ENCODE measurements around the gene DNAJB13.

Gene DNAJB13

GRCh38 chr11:74007691-74008372 is 57.0 kb downstream of the DNAJB13 start:
- DNase-seq (no peak), ATAC-seq (no peak)
- H3K4me1 Mint-ChIP-seq, result peaks cover 84% of the 10 kb centered on the region
- no peaks in the 10 kb centered on the region for H3K9me3 Mint-ChIP-seq
- H3K27ac Mint-ChIP-seq, result peak overlapping the region; percentile 39
- H3K4me3 Mint-ChIP-seq, result no peak overlapping the region
- H3K27me3 Mint-ChIP-seq, result no peaks in the 10 kb centered on the region
- H3K36me3 Mint-ChIP-seq (ENCODE audit: low read depth), result peaks cover 17% of the 10 kb centered on the region

- peak within 1 kb of the TSS; percentile 98 for H3K27ac Mint-ChIP-seq
- H3K4me3 Mint-ChIP-seq, result peak within 1 kb of the TSS; percentile 26
- ATAC-seq (no peak), DNase-seq (no peak)
- peaks cover 16% of the 10 kb centered on the region for H3K36me3 Mint-ChIP-seq (ENCODE audit: low read depth)
- peaks cover 90% of the 10 kb centered on the region for H3K4me1 Mint-ChIP-seq
- H3K27me3 Mint-ChIP-seq, result no peaks in the 10 kb centered on the region
- no peaks in the 10 kb centered on the region for H3K9me3 Mint-ChIP-seq
These were observed 57.8 kb downstream of the DNAJB13 start, which contains the start of gene UCP3 for GRCh38 chr11:74008373-74009229. TSS of gene UCP3 (minus strand) at chr11:74009085. CDS start at chr11:74007042, 2,043 bp downstream.

GRCh38 chr11:74009230-74009547 is 58.4 kb downstream of the DNAJB13 start:
- peak overlapping the region; percentile 26 for H3K4me3 Mint-ChIP-seq
- H3K4me1 Mint-ChIP-seq, result peaks cover 91% of the 10 kb centered on the region
- ATAC-seq (no peak), DNase-seq (no peak)
- H3K36me3 Mint-ChIP-seq (ENCODE audit: low read depth), result peaks cover 19% of the 10 kb centered on the region
- peak overlapping the region; percentile 83 for H3K27ac Mint-ChIP-seq
- H3K9me3 Mint-ChIP-seq, result no peaks in the 10 kb centered on the region
- H3K27me3 Mint-ChIP-seq, result no peaks in the 10 kb centered on the region

DNA sequence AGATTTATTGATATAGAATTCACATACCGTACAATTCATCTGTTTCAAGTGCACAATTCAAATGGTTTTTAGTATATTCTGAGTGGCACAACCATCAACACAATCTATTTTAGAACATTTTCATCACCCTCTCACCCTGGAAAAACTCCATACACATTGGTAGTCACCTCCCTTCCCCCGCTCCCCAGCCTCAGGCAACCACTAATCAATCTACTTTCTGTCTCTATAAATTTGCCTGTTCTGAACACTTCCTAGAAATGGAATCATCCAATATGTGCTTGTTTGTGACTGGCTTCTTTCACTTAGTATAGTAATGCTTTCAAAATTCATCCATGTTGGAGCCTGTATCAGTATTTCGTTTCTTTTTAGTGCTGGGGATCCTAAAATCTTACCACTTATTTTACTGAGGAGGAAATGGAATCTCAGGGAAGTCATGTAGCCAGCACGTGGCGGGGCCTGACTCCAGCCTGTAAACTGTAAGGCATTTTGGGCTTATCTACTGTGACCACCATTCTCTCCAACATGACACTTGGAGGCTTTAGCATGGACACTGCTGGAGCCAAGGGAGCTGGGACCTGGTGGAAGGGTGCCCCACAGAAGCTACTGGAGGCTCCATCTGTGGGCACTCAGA is 59.0 kb downstream of the DNAJB13 start:
- ATAC-seq (no peak), DNase-seq (no peak)
- no peaks in the 10 kb centered on the region for H3K9me3 Mint-ChIP-seq
- no peak overlapping the region for H3K4me3 Mint-ChIP-seq
- H3K27me3 Mint-ChIP-seq, result no peaks in the 10 kb centered on the region
- peaks cover 92% of the 10 kb centered on the region for H3K4me1 Mint-ChIP-seq
- H3K27ac Mint-ChIP-seq, result peak overlapping the region; percentile 98
- H3K36me3 Mint-ChIP-seq (ENCODE audit: low read depth), result peaks cover 24% of the 10 kb centered on the region

- Mint-ChIP-seq H3K27me3 (no peaks in the 10 kb centered on the region), H3K36me3 (ENCODE audit: low read depth) (peaks cover 24% of the 10 kb centered on the region), H3K4me1 (peaks cover 91% of the 10 kb centered on the region), H3K9me3 (no peaks in the 10 kb centered on the region), H3K27ac (peak overlapping the region; percentile 98), H3K4me3 (peak overlapping the region; percentile 52)
- ATAC-seq, result no peak
- DNase-seq, result no peak
These were observed 59.8 kb downstream of the DNAJB13 start for GRCh38 chr11:74010306-74011300.

- H3K4me3 Mint-ChIP-seq, result peak overlapping the region; percentile 52
- DNase-seq, result peak; percentile 64
- no peaks in the 10 kb centered on the region for H3K9me3 Mint-ChIP-seq
- peak overlapping the region; percentile 98 for H3K27ac Mint-ChIP-seq
- ATAC-seq, result peak; percentile 85
- H3K4me1 Mint-ChIP-seq, result peaks cover 91% of the 10 kb centered on the region
- no peaks in the 10 kb centered on the region for H3K27me3 Mint-ChIP-seq
- peaks cover 31% of the 10 kb centered on the region for H3K36me3 Mint-ChIP-seq (ENCODE audit: low read depth)
These were observed 60.7 kb downstream of the DNAJB13 start for GRCh38 chr11:74011360-74012073.

DNA sequence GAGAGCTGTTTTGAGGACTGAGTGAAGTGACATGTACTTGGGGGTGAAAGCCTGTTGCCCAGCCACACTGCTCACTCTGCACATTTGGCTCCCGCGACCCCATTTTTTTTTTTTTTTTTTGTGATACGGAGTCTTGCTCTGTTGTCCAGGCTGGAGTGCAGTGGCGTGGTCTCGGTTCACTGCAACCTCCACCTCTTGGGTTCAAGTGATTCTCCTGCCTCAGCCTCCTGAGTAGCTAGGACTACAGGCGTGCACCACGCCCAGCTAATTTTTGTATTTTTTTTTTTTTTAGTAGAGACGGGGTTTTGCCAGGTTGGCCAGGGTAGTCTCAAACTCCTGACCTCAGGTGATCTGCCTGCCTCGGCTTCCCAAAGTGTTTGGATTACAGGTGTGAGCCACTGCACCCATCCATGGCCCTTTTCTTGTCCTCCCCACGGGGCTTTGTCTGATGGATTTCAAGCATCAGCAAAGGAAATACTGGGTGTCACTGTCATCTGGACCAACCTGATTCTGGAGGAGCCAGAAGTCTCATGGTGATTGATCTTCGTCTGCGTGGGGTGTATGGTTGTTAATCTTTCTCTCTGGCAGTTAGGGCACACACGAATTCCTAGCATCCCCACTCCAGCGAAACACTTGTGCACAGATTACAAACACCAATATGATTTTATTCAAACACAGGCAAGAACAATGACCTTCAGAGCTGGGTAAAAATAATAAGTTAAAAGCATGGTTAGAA is 61.4 kb downstream of the DNAJB13 start:
- no peaks in the 10 kb centered on the region for H3K9me3 Mint-ChIP-seq
- no peaks in the 10 kb centered on the region for H3K27me3 Mint-ChIP-seq
- DNase-seq (no peak), ATAC-seq (no peak)
- H3K27ac Mint-ChIP-seq, result peak overlapping the region; percentile 98
- H3K4me1 Mint-ChIP-seq, result peaks cover 94% of the 10 kb centered on the region
- peak overlapping the region; percentile 52 for H3K4me3 Mint-ChIP-seq
- H3K36me3 Mint-ChIP-seq (ENCODE audit: low read depth), result peaks cover 38% of the 10 kb centered on the region

- ATAC-seq (no peak), DNase-seq (no peak)
- Mint-ChIP-seq H3K36me3 (ENCODE audit: low read depth) (peaks cover 45% of the 10 kb centered on the region), H3K4me1 (peaks cover 88% of the 10 kb centered on the region), H3K27me3 (no peaks in the 10 kb centered on the region), H3K27ac (no peak overlapping the region), H3K4me3 (no peak overlapping the region), H3K9me3 (no peaks in the 10 kb centered on the region)
These were observed 62.3 kb downstream of the DNAJB13 start for GRCh38 chr11:74013141-74013540.

DNA sequence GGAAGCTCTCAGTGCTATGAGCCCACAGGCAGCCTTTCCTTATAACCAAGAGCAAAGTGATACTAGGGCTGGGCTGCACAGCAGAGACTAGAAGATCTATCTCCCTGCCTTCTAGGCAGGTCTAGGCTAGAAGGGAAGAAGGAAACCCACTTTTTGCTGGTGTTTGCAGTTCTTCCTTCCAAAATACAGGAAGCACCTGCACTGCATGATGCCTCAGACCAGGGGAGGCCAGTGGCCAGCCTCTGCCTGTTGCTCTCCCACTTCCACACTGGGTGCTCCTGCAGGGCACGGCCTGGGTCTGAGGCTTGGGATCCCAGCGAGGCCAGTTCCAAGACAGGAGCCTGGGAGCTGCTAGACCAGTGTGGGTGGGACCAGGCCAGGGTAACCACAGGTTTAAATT is 64.1 kb downstream of the DNAJB13 start:
- Mint-ChIP-seq H3K4me3 (no peak overlapping the region), H3K27me3 (no peaks in the 10 kb centered on the region), H3K9me3 (no peaks in the 10 kb centered on the region), H3K27ac (no peak overlapping the region), H3K4me1 (peaks cover 72% of the 10 kb centered on the region), H3K36me3 (ENCODE audit: low read depth) (peaks cover 45% of the 10 kb centered on the region)
- DNase-seq (no peak), ATAC-seq (no peak)

GRCh38 chr11:74015919-74016684 is 65.3 kb downstream of the DNAJB13 start:
- Mint-ChIP-seq H3K27ac (peak overlapping the region; percentile 66), H3K9me3 (no peaks in the 10 kb centered on the region), H3K4me3 (no peak overlapping the region), H3K36me3 (ENCODE audit: low read depth) (peaks cover 43% of the 10 kb centered on the region), H3K4me1 (peaks cover 60% of the 10 kb centered on the region), H3K27me3 (no peaks in the 10 kb centered on the region)
- ATAC-seq, result no peak
- DNase-seq, result no peak

DNA sequence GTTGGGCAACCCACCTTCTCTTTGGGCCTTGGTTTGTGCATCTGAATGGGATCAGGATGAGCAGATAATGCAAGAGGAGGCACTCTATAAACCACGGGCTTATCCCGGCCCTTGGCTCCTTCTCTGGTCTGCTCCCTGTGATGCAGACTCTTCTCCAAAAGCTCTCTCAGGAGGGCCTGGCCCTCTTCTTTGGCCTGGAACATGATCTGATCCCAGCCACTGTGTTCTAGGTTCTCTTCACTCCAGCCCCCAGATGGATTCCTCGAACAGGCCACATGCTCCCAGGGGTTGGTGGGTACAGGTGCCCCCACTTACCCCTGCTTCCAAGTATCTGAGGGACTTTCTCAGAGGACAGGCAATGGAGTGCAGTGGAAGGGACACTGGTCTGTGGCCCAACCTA is 66.8 kb downstream of the DNAJB13 start:
- Mint-ChIP-seq H3K36me3 (ENCODE audit: low read depth) (peaks cover 34% of the 10 kb centered on the region), H3K4me3 (no peak overlapping the region), H3K27ac (no peak overlapping the region), H3K27me3 (no peaks in the 10 kb centered on the region), H3K4me1 (peaks cover 45% of the 10 kb centered on the region), H3K9me3 (no peaks in the 10 kb centered on the region)
- DNase-seq (no peak), ATAC-seq (no peak)

GRCh38 chr11:74018331-74019005 is 67.6 kb downstream of the DNAJB13 start:
- H3K36me3 Mint-ChIP-seq (ENCODE audit: low read depth), result peaks cover 29% of the 10 kb centered on the region
- H3K9me3 Mint-ChIP-seq, result no peaks in the 10 kb centered on the region
- no peak for ATAC-seq
- H3K4me3 Mint-ChIP-seq, result no peak overlapping the region
- no peak for DNase-seq
- H3K27ac Mint-ChIP-seq, result no peak overlapping the region
- H3K4me1 Mint-ChIP-seq, result peaks cover 41% of the 10 kb centered on the region
- no peaks in the 10 kb centered on the region for H3K27me3 Mint-ChIP-seq

Measured in activated naive CD8-positive, alpha-beta T cell treated with anti-CD3 and anti-CD28 coated beads, Interleukin-2, amount 50 U/mL, for 24 hours (primary cell).